ENCODE measurements around the gene IGFBP4. TPM values are rescaled to one million over a fixed set of nuclear protein-coding genes. Genes with fewer than 3 reads are reported as not detected.

The IGFBP4 gene
- total RNA-seq, 1 experiment from 2014 or later = 35.7 TPM

- no peaks in the 10 kb centered on the region for H3K9me3 ChIP-seq
- Mint-ChIP-seq H3K27ac (ENCODE audit: unreplicated experiment) (no peak overlapping the region), H3K9me3 (ENCODE audit: unreplicated experiment) (no peaks in the 10 kb centered on the region), H3K27me3 (ENCODE audit: insufficient read depth, unreplicated experiment) (no peaks in the 10 kb centered on the region), H3K36me3 (ENCODE audit: insufficient read depth, unreplicated experiment) (no peaks in the 10 kb centered on the region), H3K4me3 (ENCODE audit: unreplicated experiment) (no peak overlapping the region), H3K4me1 (ENCODE audit: low read depth, unreplicated experiment) (peaks cover 1% of the 10 kb centered on the region)
- intact Hi-C loops (cut with micrococcal nuclease; ENCODE audit: unreplicated experiment) = no loop called here
- no peak for DNase-seq
- H3K27me3 ChIP-seq (replicated peaks; ENCODE audit: control insufficient read depth, insufficient read depth, low read length) = no peaks in the 10 kb centered on the region
- POLR2A ChIA-PET = no interaction called here
- H3K36me3 ChIP-seq (ENCODE audit: control insufficient read depth, insufficient read depth, low read length) = no peaks in the 10 kb centered on the region
- no peak overlapping the region for H3K4me3 ChIP-seq (ENCODE audit: low read depth, low read length)
- no TSS peak for BruUV-seq (replicated peaks)
- no peak for TF ChIP-seq CTCF (IDR thresholded peaks at IDR 0.05; ENCODE audit: insufficient read depth in 1 of 2, low read depth in 1 of 2, low read length in 1 of 2, severe bottlenecking in 1 of 2, unreplicated experiment in 1 of 2)
- peaks cover 5% of the 10 kb centered on the region; the same call in 1 of the 2 replicates for H3K4me1 ChIP-seq
- CTCF ChIA-PET = no interaction called here
Measured at GRCh38 chr17:40478486-40478885, 35.2 kb downstream of the IGFBP4 start.

GRCh38 chr17:40479754-40480480 is 36.7 kb downstream of the IGFBP4 start:
- DNase-seq = no peak
- Mint-ChIP-seq H3K27me3 (ENCODE audit: insufficient read depth, unreplicated experiment) (no peaks in the 10 kb centered on the region), H3K36me3 (ENCODE audit: insufficient read depth, unreplicated experiment) (no peaks in the 10 kb centered on the region), H3K9me3 (ENCODE audit: unreplicated experiment) (no peaks in the 10 kb centered on the region), H3K4me1 (ENCODE audit: low read depth, unreplicated experiment) (peaks cover 7% of the 10 kb centered on the region), H3K27ac (ENCODE audit: unreplicated experiment) (no peak overlapping the region), H3K4me3 (ENCODE audit: unreplicated experiment) (no peak overlapping the region)
- no TSS peak for BruUV-seq (replicated peaks)
- Histone ChIP-seq H3K4me1 (peaks cover 10% of the 10 kb centered on the region; the same call in 1 of the 2 replicates), H3K36me3 (ENCODE audit: control insufficient read depth, insufficient read depth, low read length) (no peaks in the 10 kb centered on the region), H3K4me3 (ENCODE audit: low read depth, low read length) (no peak overlapping the region), H3K9me3 (no peaks in the 10 kb centered on the region), H3K27me3 (replicated peaks; ENCODE audit: control insufficient read depth, insufficient read depth, low read length) (no peaks in the 10 kb centered on the region)
- intact Hi-C loops (cut with micrococcal nuclease; ENCODE audit: unreplicated experiment) = no loop called here
- ChIA-PET POLR2A (no interaction called here), CTCF (no interaction called here)
- TF ChIP-seq CTCF (IDR thresholded peaks at IDR 0.05; ENCODE audit: insufficient read depth in 1 of 2, low read depth in 1 of 2, low read length in 1 of 2, severe bottlenecking in 1 of 2, unreplicated experiment in 1 of 2) = no peak

- Mint-ChIP-seq H3K27ac (ENCODE audit: unreplicated experiment) (no peak overlapping the region), H3K4me1 (ENCODE audit: low read depth, unreplicated experiment) (peaks cover 7% of the 10 kb centered on the region), H3K4me3 (ENCODE audit: unreplicated experiment) (no peak overlapping the region), H3K27me3 (ENCODE audit: insufficient read depth, unreplicated experiment) (no peaks in the 10 kb centered on the region), H3K36me3 (ENCODE audit: insufficient read depth, unreplicated experiment) (no peaks in the 10 kb centered on the region), H3K9me3 (ENCODE audit: unreplicated experiment) (no peaks in the 10 kb centered on the region)
- H3K9me3 ChIP-seq = no peaks in the 10 kb centered on the region
- CTCF ChIA-PET = no interaction called here
- no peaks in the 10 kb centered on the region for H3K36me3 ChIP-seq (ENCODE audit: control insufficient read depth, insufficient read depth, low read length)
- no TSS peak for BruUV-seq (replicated peaks)
- H3K4me3 ChIP-seq (ENCODE audit: low read depth, low read length) = no peak overlapping the region
- no peak for TF ChIP-seq CTCF (IDR thresholded peaks at IDR 0.05; ENCODE audit: insufficient read depth in 1 of 2, low read depth in 1 of 2, low read length in 1 of 2, severe bottlenecking in 1 of 2, unreplicated experiment in 1 of 2)
- POLR2A ChIA-PET = no interaction called here
- no peaks in the 10 kb centered on the region for H3K27me3 ChIP-seq (replicated peaks; ENCODE audit: control insufficient read depth, insufficient read depth, low read length)
- peaks cover 10% of the 10 kb centered on the region; the same call in 1 of the 2 replicates for H3K4me1 ChIP-seq
- no peak for DNase-seq
- intact Hi-C loops (cut with micrococcal nuclease; ENCODE audit: unreplicated experiment) = no loop called here
Measured at GRCh38 chr17:40480501-40481003, 37.3 kb downstream of the IGFBP4 start.
